Bronchial epithelial cell (primary cell): Measurements from ENCODE around the gene PRKCE. TPM values are rescaled to one million over a fixed set of nuclear protein-coding genes. Genes with fewer than 3 reads are reported as not detected.
A peak's percentile ranks its signal among the peaks of the same experiment; 100 is the strongest.

Experiments used
- DNase-seq: peaks from one replicate; pipeline ENCODE4 v3.0.0-alpha.2; 2010; ENCODE audit warnings: low read depth
- FAIRE-seq: peaks from 2 replicates; lab custom pipeline; 2011; peaks lifted over from hg19 to GRCh38; lab: Jason Lieb, UNC
- H3K27me3 ChIP-seq: 2 replicates; pipeline ENCODE4 v1.5.1; 2011; ENCODE audit warnings: low read length; ENCODE audit not compliant: control insufficient read depth, insufficient read depth
- H3K36me3 ChIP-seq: 2 replicates; pipeline ENCODE4 v1.5.1; 2011; ENCODE audit warnings: low read length; ENCODE audit not compliant: control insufficient read depth, insufficient read depth
- H3K4me3 ChIP-seq: 2 replicates; pipeline ENCODE4 v1.5.1; 2011; ENCODE audit warnings: mild to moderate bottlenecking, low read depth, low read length, control low read depth
- CTCF ChIP-seq: IDR thresholded peaks from 2 replicates; pipeline ENCODE4 v1.5.1; 2011; ENCODE audit warnings: mild to moderate bottlenecking, moderate library complexity, low read length, control low read depth, inconsistent platforms; ENCODE audit not compliant: insufficient read depth, severe bottlenecking
- total RNA-seq: library from RNA; depleted of rRNA; stranded (reverse); fragments of >200 nt; gene quantifications from 2 replicates; pipeline ENCODE4 v1.2.1, GENCODE V29; 2014

PRKCE gene
- total RNA-seq, 1 donor from 2014 or later, result 6.3 TPM

- peak; percentile 61 for DNase-seq
- no peaks in the 10 kb centered on the region for H3K36me3 ChIP-seq
- H3K4me3 ChIP-seq, result no peak overlapping the region
- H3K27me3 ChIP-seq, result no peaks in the 10 kb centered on the region
- no peak for TF ChIP-seq CTCF
- no peak for FAIRE-seq
Observed at GRCh38 chr2:45860136-45861121, 209.0 kb downstream of the PRKCE start.

- no peak for TF ChIP-seq CTCF
- H3K4me3 ChIP-seq, result no peak overlapping the region
- no peak for DNase-seq
- H3K36me3 ChIP-seq, result no peaks in the 10 kb centered on the region
- no peaks in the 10 kb centered on the region for H3K27me3 ChIP-seq
- no peak for FAIRE-seq
Observed at GRCh38 chr2:45862843-45863242, 211.4 kb downstream of the PRKCE start.

- DNase-seq (no peak), FAIRE-seq (no peak)
- H3K36me3 ChIP-seq, result no peaks in the 10 kb centered on the region
- no peaks in the 10 kb centered on the region for H3K27me3 ChIP-seq
- no peak overlapping the region for H3K4me3 ChIP-seq
- no peak for TF ChIP-seq CTCF
Observed at GRCh38 chr2:45864121-45864520, 212.6 kb downstream of the PRKCE start.

GRCh38 chr2:45867349-45867748, 215.9 kb downstream of the PRKCE start:
- Histone ChIP-seq H3K4me3 (no peak overlapping the region), H3K36me3 (no peaks in the 10 kb centered on the region), H3K27me3 (no peaks in the 10 kb centered on the region)
- DNase-seq (no peak), FAIRE-seq (no peak)
- no peak for TF ChIP-seq CTCF

GRCh38 chr2:45867800-45868199, 216.3 kb downstream of the PRKCE start:
- DNase-seq (no peak), FAIRE-seq (no peak)
- no peaks in the 10 kb centered on the region for H3K27me3 ChIP-seq
- H3K4me3 ChIP-seq, result no peak overlapping the region
- no peaks in the 10 kb centered on the region for H3K36me3 ChIP-seq
- TF ChIP-seq CTCF, result no peak
